ENCODE measurements around the gene ARHGEF37. TPM values are rescaled to one million over a fixed set of nuclear protein-coding genes. Genes with fewer than 3 reads are reported as not detected.

Gene ARHGEF37
- total and polyA plus RNA-seq, 2 of the 8 experiments (the other 6 are each of a cell fraction or from before 2014, with no cell fraction given), result 0.21 to 0.48 TPM

DNA sequence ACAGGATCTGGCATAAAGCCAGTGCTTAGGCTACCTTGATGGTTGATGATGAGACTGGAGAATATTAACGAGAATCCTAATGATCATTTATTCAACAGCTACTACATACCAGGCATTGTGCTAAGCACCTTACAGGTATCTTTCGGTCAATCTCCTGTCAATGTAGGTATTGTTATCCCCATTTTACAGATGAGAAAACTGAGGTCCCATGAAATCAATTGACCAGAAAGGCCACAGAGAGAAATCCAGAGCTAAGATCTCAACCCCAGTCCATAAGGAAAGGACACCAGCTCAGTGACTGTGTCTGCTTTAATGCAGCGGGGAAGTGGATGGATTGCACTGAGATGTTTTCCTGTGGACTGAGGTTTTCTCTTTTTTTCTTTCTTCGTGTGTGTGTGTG lies 63.3 kb downstream of the ARHGEF37 start:
- CTCF ChIA-PET (ENCODE audit: partially characterized antibody), result interaction anchor here (0.9 to 19.9 kb wide), 9 partner anchors 8 to 333 kb away, joined by 3 to 470 read pairs (median 12); no protein-coding TSS in a partner anchor
- TF ChIP-seq POLR2A (IDR thresholded peaks at IDR 0.05; ENCODE audit: control extremely low read depth in 1 of 2, low read depth in 2 of 2, low read length in 2 of 2) (no peak), SUZ12 (IDR thresholded peaks at IDR 0.05; ENCODE audit: low read length) (no peak), BACH1 (IDR thresholded peaks at IDR 0.05; ENCODE audit: low read length) (no peak), SIX5 (IDR thresholded peaks at IDR 0.05; ENCODE audit: low read depth, low read length) (no peak), BRCA1 (IDR thresholded peaks at IDR 0.05; ENCODE audit: low read depth, low read length) (no peak), NANOG (IDR thresholded peaks at IDR 0.05; ENCODE audit: insufficient read depth, low read depth, low read length, poor library complexity, severe bottlenecking) (no peak), TCF12 (IDR thresholded peaks at IDR 0.05; ENCODE audit: low read depth, low read length) (no peak), POU5F1 (IDR thresholded peaks at IDR 0.05; ENCODE audit: low read depth, low read length) (no peak), KDM4A (IDR thresholded peaks at IDR 0.05; ENCODE audit: low read depth, low read length, severe bottlenecking) (no peak), EGR1 (IDR thresholded peaks at IDR 0.05; ENCODE audit: borderline replicate concordance, low read depth, low read length) (no peak), CTBP2 (IDR thresholded peaks at IDR 0.05; ENCODE audit: borderline replicate concordance, insufficient read depth, insufficient read length, low read length) (no peak), MAFK (IDR thresholded peaks at IDR 0.05; ENCODE audit: low read depth, low read length) (no peak), FOSL1 (IDR thresholded peaks at IDR 0.05; ENCODE audit: insufficient read depth, low read depth, low read length) (no peak), POLR2AphosphoS5 (IDR thresholded peaks at IDR 0.05; ENCODE audit: low read depth, low read length) (no peak), SAP30 (IDR thresholded peaks at IDR 0.05; ENCODE audit: insufficient read depth, insufficient replicate concordance, low read length) (no peak), CHD1 (IDR thresholded peaks at IDR 0.05; ENCODE audit: low read depth, low read length) (no peak)

More for the DNA sequence above, 63.3 kb downstream of the ARHGEF37 start:
- no peaks in the 10 kb centered on the region for H3K79me2 ChIP-seq (ENCODE audit: control insufficient read depth in 1 of 2, insufficient read depth in 2 of 2, low read length in 2 of 2)
- POLR2A ChIA-PET (ENCODE audit: partially characterized antibody), result interaction anchor here (0.7 kb wide), 1 partner anchor 104 kb away, joined by 3 read pairs; no protein-coding TSS in a partner anchor
- no peak overlapping the region for H3K4ac ChIP-seq (replicated peaks; ENCODE audit: insufficient read length, low read depth, low read length)
- H3K4me1 ChIP-seq (replicated peaks in 1 of 4; ENCODE audit: control insufficient read depth in 3 of 4, insufficient read depth in 4 of 4, low read length in 3 of 4), result no peaks in the 10 kb centered on the region
- H2AFZ ChIP-seq (ENCODE audit: low read length), result no peak overlapping the region
- FAIRE-seq, result no peak
- H3K4me2 ChIP-seq (ENCODE audit: insufficient read depth in 1 of 2, low read depth in 2 of 2, low read length in 2 of 2), result no peak overlapping the region
- H2AK5ac ChIP-seq (ENCODE audit: low read depth, low read length), result no peak overlapping the region
- no peak overlapping the region for H3K18ac ChIP-seq (ENCODE audit: extremely low read depth, low read length)
- H2BK15ac ChIP-seq (ENCODE audit: low read length), result no peak overlapping the region
- no peaks in the 10 kb centered on the region for H3K36me3 ChIP-seq (ENCODE audit: control insufficient read depth in 2 of 4, insufficient read depth in 4 of 4, low read length in 3 of 4)
- H4K20me1 ChIP-seq (replicated peaks in 1 of 2; ENCODE audit: control insufficient read depth in 1 of 2, insufficient read depth in 2 of 2, low read length in 2 of 2), result no peaks in the 10 kb centered on the region
- H3K9me3 ChIP-seq (ENCODE audit: insufficient read depth in 2 of 2, low read depth in 1 of 2, low read length in 1 of 2), result no peaks in the 10 kb centered on the region
- no peak overlapping the region for H2BK20ac ChIP-seq (ENCODE audit: low read length)
- no peak overlapping the region for H4K8ac ChIP-seq (ENCODE audit: extremely low read depth, insufficient read depth, low read length)
- H3K79me1 ChIP-seq (ENCODE audit: low read depth, low read length), result no peaks in the 10 kb centered on the region
- no peak overlapping the region for H4K5ac ChIP-seq (ENCODE audit: insufficient read length, low read depth, low read length)
- H3K14ac ChIP-seq (ENCODE audit: insufficient read length), result no peak overlapping the region
- H3K27me3 ChIP-seq (replicated peaks in 1 of 4; ENCODE audit: control insufficient read depth in 3 of 4, extremely low read depth in 1 of 4, insufficient read depth in 3 of 4, low read length in 3 of 4), result no peaks in the 10 kb centered on the region; a peak in 1 of 7 replicates
- H3K27ac ChIP-seq (ENCODE audit: low read depth, low read length), result no peak overlapping the region
- H3K23me2 ChIP-seq (ENCODE audit: low read depth, low read length), result no peaks in the 10 kb centered on the region; the same call in 1 of the 2 replicates
- no peak overlapping the region for H3K4me3 ChIP-seq (ENCODE audit: extremely low read depth in 1 of 4, insufficient read depth in 2 of 4, low read depth in 3 of 4, low read length in 4 of 4)
- H2BK12ac ChIP-seq (ENCODE audit: low read depth, low read length), result no peak overlapping the region
- DNase-seq (ENCODE audit: low read depth in 1 of 2, low spot score in 2 of 2), result no peak
- H2BK120ac ChIP-seq (replicated peaks; ENCODE audit: low read depth, low read length), result no peak overlapping the region
- H3K23ac ChIP-seq (ENCODE audit: insufficient read length), result no peak overlapping the region
- H2BK5ac ChIP-seq (ENCODE audit: low read depth, low read length), result no peak overlapping the region
- no peak overlapping the region for H4K91ac ChIP-seq (replicated peaks; ENCODE audit: insufficient read length, low read length)
- WGBS, 2 experiments (ENCODE audit: extremely low coverage in 1 of 2, insufficient coverage in 1 of 2, insufficient read length in 1 of 2, insufficient replicate concordance in 2 of 2, low coverage in 1 of 2, low lambda C conversion rate in 2 of 2, missing lambda C conversion rate in 1 of 2), result 86% methylated on average over 3 of the region's 4 CpGs; no CpG with 5 or more reads in 1 of the 2 experiments
- no peak overlapping the region for H3K9ac ChIP-seq (replicated peaks in 1 of 4; ENCODE audit: extremely low read depth in 1 of 4, low read depth in 3 of 4, low read length in 3 of 4)
- no peak overlapping the region for H3K56ac ChIP-seq (replicated peaks; ENCODE audit: insufficient read length, low read depth, low read length)
